Measurements from ENCODE around the gene WDR44. TPM values are rescaled to one million over a fixed set of nuclear protein-coding genes. Genes with fewer than 3 reads are reported as not detected.

The WDR44 gene
- total RNA-seq, 4 donors from 2014 or later: 10.8 to 31.2 (median 15.0) TPM

GRCh38 chrX:118370921-118371624 is 25.2 kb downstream of the WDR44 start:
- TF ChIP-seq CTCF (IDR thresholded peaks at IDR 0.05) (no peak), EP300 (IDR thresholded peaks at IDR 0.05; ENCODE audit: low read depth) (no peak), POLR2AphosphoS5 (IDR thresholded peaks at IDR 0.05) (no peak), POLR2A (IDR thresholded peaks at IDR 0.05) (no peak)
- in situ Hi-C loops (cut with MboI; ENCODE audit: low pct_ligation_motif_present in 1 of 4, low pct_unique_long_range_greater_than_20kb in 1 of 4, low sequenced_read_pairs in 3 of 4): no loop called here
- no peaks in the 10 kb centered on the region for H3K9me3 ChIP-seq
- H3K36me3 ChIP-seq: no peaks in the 10 kb centered on the region
- no peak overlapping the region for H3K27ac ChIP-seq
- intact Hi-C loops (cut with DNase I; ENCODE audit: low total_unique reads): no loop called here
- 79 to 82% methylated on average over 2 of the region's 2 CpGs for WGBS, 2 donors (ENCODE audit: low coverage in 1 of 2)
- no peaks in the 10 kb centered on the region for H3K4me1 ChIP-seq
- DNase-seq: no peak
- H3K4me3 ChIP-seq: no peak overlapping the region
- H3K27me3 ChIP-seq: no peaks in the 10 kb centered on the region

GRCh38 chrX:118373538-118373937 is 27.6 kb downstream of the WDR44 start:
- intact Hi-C loops (cut with DNase I; ENCODE audit: low total_unique reads): no loop called here
- Histone ChIP-seq H3K27me3 (no peaks in the 10 kb centered on the region), H3K4me1 (no peaks in the 10 kb centered on the region), H3K27ac (no peak overlapping the region), H3K9me3 (no peaks in the 10 kb centered on the region), H3K36me3 (no peaks in the 10 kb centered on the region), H3K4me3 (no peak overlapping the region)
- no peak for TF ChIP-seq POLR2AphosphoS5 (IDR thresholded peaks at IDR 0.05)
- no peak for TF ChIP-seq POLR2A (IDR thresholded peaks at IDR 0.05)
- TF ChIP-seq CTCF (IDR thresholded peaks at IDR 0.05): no peak
- TF ChIP-seq EP300 (IDR thresholded peaks at IDR 0.05; ENCODE audit: low read depth): no peak
- 79 to 83% methylated on average over 1 to 2 of the region's 2 CpGs for WGBS, 2 donors (ENCODE audit: low coverage in 1 of 2)
- no peak for DNase-seq
- in situ Hi-C loops (cut with MboI; ENCODE audit: low pct_ligation_motif_present in 1 of 4, low pct_unique_long_range_greater_than_20kb in 1 of 4, low sequenced_read_pairs in 3 of 4): no loop called here

- Histone ChIP-seq H3K4me1 (no peaks in the 10 kb centered on the region), H3K27ac (no peak overlapping the region), H3K4me3 (no peak overlapping the region), H3K36me3 (no peaks in the 10 kb centered on the region), H3K9me3 (no peaks in the 10 kb centered on the region), H3K27me3 (no peaks in the 10 kb centered on the region)
- intact Hi-C loops (cut with DNase I; ENCODE audit: low total_unique reads): no loop called here
- in situ Hi-C loops (cut with MboI; ENCODE audit: low pct_ligation_motif_present in 1 of 4, low pct_unique_long_range_greater_than_20kb in 1 of 4, low sequenced_read_pairs in 3 of 4): no loop called here
- no peak for DNase-seq
- WGBS, 2 donors (ENCODE audit: low coverage in 1 of 2): 53% methylated on average over 3 of the region's 3 CpGs; no CpG with 5 or more reads in 1 of the 2 donors
- TF ChIP-seq POLR2AphosphoS5 (IDR thresholded peaks at IDR 0.05) (no peak), CTCF (IDR thresholded peaks at IDR 0.05) (no peak), EP300 (IDR thresholded peaks at IDR 0.05; ENCODE audit: low read depth) (no peak), POLR2A (IDR thresholded peaks at IDR 0.05) (no peak)
These were observed 37.2 kb downstream of the WDR44 start for GRCh38 chrX:118383120-118383519.

- H3K9me3 ChIP-seq: no peaks in the 10 kb centered on the region
- TF ChIP-seq POLR2AphosphoS5 (IDR thresholded peaks at IDR 0.05) (no peak), EP300 (IDR thresholded peaks at IDR 0.05; ENCODE audit: low read depth) (no peak), CTCF (IDR thresholded peaks at IDR 0.05) (no peak), POLR2A (IDR thresholded peaks at IDR 0.05) (no peak)
- in situ Hi-C loops (cut with MboI; ENCODE audit: low pct_ligation_motif_present in 1 of 4, low pct_unique_long_range_greater_than_20kb in 1 of 4, low sequenced_read_pairs in 3 of 4) (no loop called here), intact Hi-C loops (cut with DNase I; ENCODE audit: low total_unique reads) (no loop called here)
- 82% methylated on average over 4 of the region's 4 CpGs; no CpG with 5 or more reads in 1 of the 2 donors for WGBS, 2 donors (ENCODE audit: low coverage in 1 of 2)
- no peak for DNase-seq
- H3K4me3 ChIP-seq: no peak overlapping the region
- H3K4me1 ChIP-seq: no peaks in the 10 kb centered on the region
- no peak overlapping the region for H3K27ac ChIP-seq
- no peaks in the 10 kb centered on the region for H3K27me3 ChIP-seq
- no peaks in the 10 kb centered on the region for H3K36me3 ChIP-seq
These were observed 46.8 kb downstream of the WDR44 start for GRCh38 chrX:118392716-118393115.

Measured in transverse colon (tissue), 4 donors.